HEK293 (cell line): ENCODE measurements around the gene ZGLP1.

Source experiments
- CTCF ChIA-PET: fragments of 350-600 bp; formaldehyde crosslinking; extraction: SDS; loops from one replicate; lab custom pipeline; 2021; ENCODE audit warnings: antibody characterized with exemption; lab: Yijun Ruan, JAX
- POLR2A ChIA-PET: fragments of 300-600 bp; formaldehyde crosslinking; extraction: SDS; loops from one replicate; lab custom pipeline; 2020; ENCODE audit warnings: antibody characterized with exemption, inconsistent platforms; lab: Yijun Ruan, JAX
- H3K27ac ChIP-seq: fragments of 200-500 bp; sonication (Bioruptor generic); 2 replicates; pipeline ENCODE4 v1.5.1; 2014; ENCODE audit warnings: low read depth, low read length, control low read depth, inconsistent platforms; ENCODE audit errors: extremely low read depth
- H3K36me3 ChIP-seq, 2 experiments: fragments of 200-500 bp in 1 of 2; sonication (Bioruptor generic) in 1 of 2; 1 replicate in 1 of 2; 2 replicates in 1 of 2; pipeline ENCODE4 v1.5.1; 2014 to 2017; ENCODE audit warnings: inconsistent platforms in 2 of 2, low read length in 2 of 2; ENCODE audit not compliant: control insufficient read depth in 2 of 2, insufficient read depth in 1 of 2
- H3K4me1 ChIP-seq: fragments of 200-500 bp; sonication (Bioruptor generic); 2 replicates; pipeline ENCODE4 v1.5.1; 2014; ENCODE audit warnings: mild to moderate bottlenecking, low read length, inconsistent platforms; ENCODE audit not compliant: control insufficient read depth, insufficient read depth
- H3K4me3 ChIP-seq: 2 replicates; pipeline ENCODE4 v1.5.1; 2011; ENCODE audit warnings: low read depth, mild to moderate bottlenecking, control low read depth, low read length, moderate library complexity
- H3K9me3 ChIP-seq: fragments of 200-500 bp; sonication (Bioruptor generic); 2 replicates; pipeline ENCODE4 v1.5.1; 2014; ENCODE audit warnings: low read depth, low read length, inconsistent platforms; ENCODE audit not compliant: control insufficient read depth, insufficient read depth
- GLIS2 ChIP-seq: fragments of 450-650 bp; formaldehyde crosslinking; IDR thresholded peaks from 2 replicates; pipeline ENCODE4 v1.5.1; 2016; ENCODE audit warnings: missing biosample characterization, missing genetic modification characterization
- RBAK ChIP-seq: fragments of 450-650 bp; formaldehyde crosslinking; IDR thresholded peaks from 2 replicates; pipeline ENCODE4 v1.5.1; 2016; ENCODE audit warnings: missing biosample characterization, missing genetic modification characterization
- REPIN1 ChIP-seq: fragments of 450-650 bp; formaldehyde crosslinking; IDR thresholded peaks from 2 replicates; pipeline ENCODE4 v1.5.1; 2017; ENCODE audit warnings: missing biosample characterization, missing genetic modification characterization, low read depth
- SP2 ChIP-seq: fragments of 450-650 bp; formaldehyde crosslinking; IDR thresholded peaks from 2 replicates; pipeline ENCODE4 v1.5.1; 2016; ENCODE audit warnings: missing biosample characterization, missing genetic modification characterization
- ZBTB20 ChIP-seq: fragments of 450-650 bp; formaldehyde crosslinking; IDR thresholded peaks from 2 replicates; pipeline ENCODE4 v1.5.1; 2016; ENCODE audit warnings: missing biosample characterization, missing genetic modification characterization
- ZFP3 ChIP-seq: fragments of 450-650 bp; formaldehyde crosslinking; IDR thresholded peaks from 2 replicates; pipeline ENCODE4 v1.5.1; 2016; ENCODE audit warnings: low read depth, missing biosample characterization, missing genetic modification characterization
- ZNF132 ChIP-seq: fragments of 450-650 bp; formaldehyde crosslinking; IDR thresholded peaks from 2 replicates; pipeline ENCODE4 v1.5.1; 2017; ENCODE audit warnings: missing biosample characterization, missing genetic modification characterization, borderline replicate concordance
- ZNF341 ChIP-seq: fragments of 450-650 bp; formaldehyde crosslinking; IDR thresholded peaks from 2 replicates; pipeline ENCODE4; 2016; ENCODE audit warnings: low read depth, missing biosample characterization, missing genetic modification characterization
- ZNF391 ChIP-seq: fragments of 450-650 bp; formaldehyde crosslinking; IDR thresholded peaks from 2 replicates; pipeline ENCODE4 v1.5.1; 2016; ENCODE audit warnings: low read depth, missing biosample characterization, missing genetic modification characterization, borderline replicate concordance
- ZNF549 ChIP-seq: fragments of 450-650 bp; IDR thresholded peaks from 2 replicates; pipeline ENCODE4 v1.5.1; 2018; ENCODE audit warnings: missing biosample characterization, missing genetic modification characterization, mild to moderate bottlenecking, inconsistent platforms, moderate library complexity
- ZNF558 ChIP-seq: fragments of 450-650 bp; formaldehyde crosslinking; IDR thresholded peaks from 2 replicates; pipeline ENCODE4 v1.5.1; 2016; ENCODE audit warnings: missing biosample characterization, missing genetic modification characterization
- ZNF837 ChIP-seq: fragments of 450-650 bp; formaldehyde crosslinking; IDR thresholded peaks from 2 replicates; pipeline ENCODE4 v1.5.1; 2016; ENCODE audit warnings: missing biosample characterization, missing genetic modification characterization
- ZSCAN23 ChIP-seq: fragments of 450-650 bp; formaldehyde crosslinking; IDR thresholded peaks from 2 replicates; pipeline ENCODE4 v1.5.1; 2016; ENCODE audit warnings: missing biosample characterization, missing genetic modification characterization
- TF ChIP-seq, protein P1 (sequence below): fragments of 450-650 bp; formaldehyde crosslinking; IDR thresholded peaks from 2 replicates; pipeline ENCODE4 v1.5.1; 2016; ENCODE audit warnings: missing biosample characterization, missing genetic modification characterization
- TF ChIP-seq, protein P2 (sequence below): fragments of 450-650 bp; formaldehyde crosslinking; IDR thresholded peaks from 2 replicates; pipeline ENCODE4 v1.5.1; 2016; ENCODE audit warnings: missing biosample characterization, missing genetic modification characterization, low read depth
- TF ChIP-seq, protein P3 (sequence below): fragments of 450-650 bp; formaldehyde crosslinking; IDR thresholded peaks from 2 replicates; pipeline ENCODE4 v1.5.1; 2016; ENCODE audit warnings: missing biosample characterization, missing genetic modification characterization, low read depth
- TF ChIP-seq, protein P4 (sequence below): fragments of 450-650 bp; formaldehyde crosslinking; IDR thresholded peaks from 2 replicates; pipeline ENCODE4 v1.5.1; 2016; ENCODE audit warnings: missing biosample characterization, missing genetic modification characterization
- TF ChIP-seq, protein P5 (sequence below): sonication (generic); formaldehyde crosslinking; IDR thresholded peaks from 2 replicates; pipeline ENCODE4 v1.8.1; 2022; ENCODE audit warnings: mild to moderate bottlenecking, moderate library complexity, missing genetic modification reagents

Gene ZGLP1

DNA sequence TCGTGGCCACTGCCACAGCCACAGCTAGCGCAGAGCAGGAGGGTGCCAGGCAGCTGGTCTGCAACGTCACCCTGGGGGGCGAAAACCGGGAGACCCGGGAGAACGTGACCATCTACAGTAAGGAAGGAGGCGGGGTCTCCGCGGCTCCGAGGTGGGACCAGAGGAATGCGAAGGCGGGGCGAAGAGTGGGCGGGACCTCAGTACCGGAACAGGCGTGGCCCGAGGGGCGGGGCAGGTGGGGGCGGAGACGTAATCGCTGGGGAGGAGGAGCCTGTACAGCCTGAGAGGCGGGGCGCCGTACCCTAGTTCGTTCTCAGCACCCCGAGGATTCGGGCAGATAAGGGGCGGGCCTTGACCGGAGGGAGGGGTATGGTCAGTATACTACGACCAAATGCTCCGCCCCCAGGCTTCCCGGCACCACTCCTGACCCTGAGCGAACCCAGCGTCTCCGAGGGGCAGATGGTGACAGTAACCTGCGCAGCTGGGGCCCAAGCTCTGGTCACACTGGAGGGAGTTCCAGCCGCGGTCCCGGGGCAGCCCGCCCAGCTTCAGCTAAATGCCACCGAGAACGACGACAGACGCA is 17.3 kb downstream of the ZGLP1 start (continued):
- TF ChIP-seq, protein P1, sequence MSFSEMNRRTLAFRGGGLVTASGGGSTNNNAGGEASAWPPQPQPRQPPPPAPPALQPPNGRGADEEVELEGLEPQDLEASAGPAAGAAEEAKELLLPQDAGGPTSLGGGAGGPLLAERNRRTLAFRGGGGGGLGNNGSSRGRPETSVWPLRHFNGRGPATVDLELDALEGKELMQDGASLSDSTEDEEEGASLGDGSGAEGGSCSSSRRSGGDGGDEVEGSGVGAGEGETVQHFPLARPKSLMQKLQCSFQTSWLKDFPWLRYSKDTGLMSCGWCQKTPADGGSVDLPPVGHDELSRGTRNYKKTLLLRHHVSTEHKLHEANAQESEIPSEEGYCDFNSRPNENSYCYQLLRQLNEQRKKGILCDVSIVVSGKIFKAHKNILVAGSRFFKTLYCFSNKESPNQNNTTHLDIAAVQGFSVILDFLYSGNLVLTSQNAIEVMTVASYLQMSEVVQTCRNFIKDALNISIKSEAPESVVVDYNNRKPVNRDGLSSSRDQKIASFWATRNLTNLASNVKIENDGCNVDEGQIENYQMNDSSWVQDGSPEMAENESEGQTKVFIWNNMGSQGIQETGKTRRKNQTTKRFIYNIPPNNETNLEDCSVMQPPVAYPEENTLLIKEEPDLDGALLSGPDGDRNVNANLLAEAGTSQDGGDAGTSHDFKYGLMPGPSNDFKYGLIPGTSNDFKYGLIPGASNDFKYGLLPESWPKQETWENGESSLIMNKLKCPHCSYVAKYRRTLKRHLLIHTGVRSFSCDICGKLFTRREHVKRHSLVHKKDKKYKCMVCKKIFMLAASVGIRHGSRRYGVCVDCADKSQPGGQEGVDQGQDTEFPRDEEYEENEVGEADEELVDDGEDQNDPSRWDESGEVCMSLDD, result no peak
- TF ChIP-seq, protein P2, sequence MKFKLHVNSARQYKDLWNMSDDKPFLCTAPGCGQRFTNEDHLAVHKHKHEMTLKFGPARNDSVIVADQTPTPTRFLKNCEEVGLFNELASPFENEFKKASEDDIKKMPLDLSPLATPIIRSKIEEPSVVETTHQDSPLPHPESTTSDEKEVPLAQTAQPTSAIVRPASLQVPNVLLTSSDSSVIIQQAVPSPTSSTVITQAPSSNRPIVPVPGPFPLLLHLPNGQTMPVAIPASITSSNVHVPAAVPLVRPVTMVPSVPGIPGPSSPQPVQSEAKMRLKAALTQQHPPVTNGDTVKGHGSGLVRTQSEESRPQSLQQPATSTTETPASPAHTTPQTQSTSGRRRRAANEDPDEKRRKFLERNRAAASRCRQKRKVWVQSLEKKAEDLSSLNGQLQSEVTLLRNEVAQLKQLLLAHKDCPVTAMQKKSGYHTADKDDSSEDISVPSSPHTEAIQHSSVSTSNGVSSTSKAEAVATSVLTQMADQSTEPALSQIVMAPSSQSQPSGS (tag by site-specific recombination), result no peak
- TF ChIP-seq ZNF132 (tag by site-specific recombination), result no peak
- TF ChIP-seq ZNF558 (tag by site-specific recombination), result no peak
- no peak for TF ChIP-seq ZSCAN23
- TF ChIP-seq, protein P3, sequence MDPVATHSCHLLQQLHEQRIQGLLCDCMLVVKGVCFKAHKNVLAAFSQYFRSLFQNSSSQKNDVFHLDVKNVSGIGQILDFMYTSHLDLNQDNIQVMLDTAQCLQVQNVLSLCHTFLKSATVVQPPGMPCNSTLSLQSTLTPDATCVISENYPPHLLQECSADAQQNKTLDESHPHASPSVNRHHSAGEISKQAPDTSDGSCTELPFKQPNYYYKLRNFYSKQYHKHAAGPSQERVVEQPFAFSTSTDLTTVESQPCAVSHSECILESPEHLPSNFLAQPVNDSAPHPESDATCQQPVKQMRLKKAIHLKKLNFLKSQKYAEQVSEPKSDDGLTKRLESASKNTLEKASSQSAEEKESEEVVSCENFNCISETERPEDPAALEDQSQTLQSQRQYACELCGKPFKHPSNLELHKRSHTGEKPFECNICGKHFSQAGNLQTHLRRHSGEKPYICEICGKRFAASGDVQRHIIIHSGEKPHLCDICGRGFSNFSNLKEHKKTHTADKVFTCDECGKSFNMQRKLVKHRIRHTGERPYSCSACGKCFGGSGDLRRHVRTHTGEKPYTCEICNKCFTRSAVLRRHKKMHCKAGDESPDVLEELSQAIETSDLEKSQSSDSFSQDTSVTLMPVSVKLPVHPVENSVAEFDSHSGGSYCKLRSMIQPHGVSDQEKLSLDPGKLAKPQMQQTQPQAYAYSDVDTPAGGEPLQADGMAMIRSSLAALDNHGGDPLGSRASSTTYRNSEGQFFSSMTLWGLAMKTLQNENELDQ, result no peak
- no peak for TF ChIP-seq ZFP3 (tag by site-specific recombination)
- TF ChIP-seq ZNF549 (tag by site-specific recombination), result no peak
- TF ChIP-seq ZBTB20, result no peak
- TF ChIP-seq, all 188 proteins: peak for 15

DNA sequence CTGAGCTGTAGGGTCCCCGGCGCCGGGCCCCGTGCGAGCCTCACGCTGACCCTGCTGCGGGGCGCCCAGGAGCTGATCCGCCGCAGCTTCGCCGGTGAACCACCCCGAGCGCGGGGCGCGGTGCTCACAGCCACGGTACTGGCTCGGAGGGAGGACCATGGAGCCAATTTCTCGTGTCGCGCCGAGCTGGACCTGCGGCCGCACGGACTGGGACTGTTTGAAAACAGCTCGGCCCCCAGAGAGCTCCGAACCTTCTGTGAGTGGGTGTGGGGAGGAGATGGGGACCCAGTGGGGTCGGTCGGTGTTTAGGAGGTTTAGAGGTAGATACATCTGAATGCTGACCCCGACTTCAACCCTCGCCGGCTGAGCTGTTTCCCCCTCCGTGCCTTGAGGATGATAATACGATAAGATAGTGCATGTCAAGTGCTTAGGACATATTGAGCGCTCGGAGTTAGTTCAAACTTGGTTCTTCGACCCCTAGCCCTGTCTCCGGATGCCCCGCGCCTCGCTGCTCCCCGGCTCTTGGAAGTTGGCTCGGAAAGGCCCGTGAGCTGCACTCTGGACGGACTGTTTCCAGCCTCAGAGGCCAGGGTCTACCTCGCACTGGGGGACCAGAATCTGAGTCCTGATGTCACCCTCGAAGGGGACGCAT is 17.9 kb downstream of the ZGLP1 start:
- ChIA-PET CTCF (interaction anchor here (0.7 to 1.9 kb wide), 5 partner anchors 8 to 42 kb away, joined by 3 to 6 read pairs (median 4); no protein-coding TSS in a partner anchor), POLR2A (interaction anchor here (0.5 to 2.0 kb wide), 13 partner anchors 13 to 372 kb away, joined by 3 to 13 read pairs (median 4); partner anchors contain the start of genes ICAM1, RAVER1 and TYK2)
- H3K27ac ChIP-seq, result peak overlapping the region; percentile 6; the same call in 1 of the 2 replicates
- no peaks in the 10 kb centered on the region for H3K9me3 ChIP-seq
- no peak for TF ChIP-seq RBAK
- 0 out of 2 replicates have a peak, but pooled peaks have one; percentile 35 for TF ChIP-seq ZNF391 (tag by site-specific recombination)
- peak; percentile 82 for TF ChIP-seq ZBTB20
- TF ChIP-seq SP2 (tag by site-specific recombination), result 0 out of 2 replicates have a peak, but pooled peaks have one; percentile 1
- TF ChIP-seq ZNF341 (tag by site-specific recombination), result peak; percentile 64; the same call in 1 of the 2 replicates
- TF ChIP-seq, protein P4, sequence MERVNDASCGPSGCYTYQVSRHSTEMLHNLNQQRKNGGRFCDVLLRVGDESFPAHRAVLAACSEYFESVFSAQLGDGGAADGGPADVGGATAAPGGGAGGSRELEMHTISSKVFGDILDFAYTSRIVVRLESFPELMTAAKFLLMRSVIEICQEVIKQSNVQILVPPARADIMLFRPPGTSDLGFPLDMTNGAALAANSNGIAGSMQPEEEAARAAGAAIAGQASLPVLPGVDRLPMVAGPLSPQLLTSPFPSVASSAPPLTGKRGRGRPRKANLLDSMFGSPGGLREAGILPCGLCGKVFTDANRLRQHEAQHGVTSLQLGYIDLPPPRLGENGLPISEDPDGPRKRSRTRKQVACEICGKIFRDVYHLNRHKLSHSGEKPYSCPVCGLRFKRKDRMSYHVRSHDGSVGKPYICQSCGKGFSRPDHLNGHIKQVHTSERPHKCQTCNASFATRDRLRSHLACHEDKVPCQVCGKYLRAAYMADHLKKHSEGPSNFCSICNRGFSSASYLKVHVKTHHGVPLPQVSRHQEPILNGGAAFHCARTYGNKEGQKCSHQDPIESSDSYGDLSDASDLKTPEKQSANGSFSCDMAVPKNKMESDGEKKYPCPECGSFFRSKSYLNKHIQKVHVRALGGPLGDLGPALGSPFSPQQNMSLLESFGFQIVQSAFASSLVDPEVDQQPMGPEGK, result no peak
- TF ChIP-seq ZNF837 (tag by site-specific recombination), result no peak
- TF ChIP-seq REPIN1 (tag by site-specific recombination), result no peak
- TF ChIP-seq, protein P5, sequence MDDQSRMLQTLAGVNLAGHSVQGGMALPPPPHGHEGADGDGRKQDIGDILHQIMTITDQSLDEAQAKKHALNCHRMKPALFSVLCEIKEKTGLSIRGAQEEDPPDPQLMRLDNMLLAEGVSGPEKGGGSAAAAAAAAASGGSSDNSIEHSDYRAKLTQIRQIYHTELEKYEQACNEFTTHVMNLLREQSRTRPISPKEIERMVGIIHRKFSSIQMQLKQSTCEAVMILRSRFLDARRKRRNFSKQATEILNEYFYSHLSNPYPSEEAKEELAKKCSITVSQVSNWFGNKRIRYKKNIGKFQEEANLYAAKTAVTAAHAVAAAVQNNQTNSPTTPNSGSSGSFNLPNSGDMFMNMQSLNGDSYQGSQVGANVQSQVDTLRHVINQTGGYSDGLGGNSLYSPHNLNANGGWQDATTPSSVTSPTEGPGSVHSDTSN (CRISPR knock-in tag), result 0 out of 2 replicates have a peak, but pooled peaks have one; percentile 64
- TF ChIP-seq GLIS2, result peak; percentile 21; the same call in 1 of the 2 replicates
- TF ChIP-seq, all 188 proteins: peak for 6
- H3K4me1 ChIP-seq, result peaks cover 4% of the 10 kb centered on the region; the same call in 1 of the 2 replicates
- H3K4me3 ChIP-seq, result peak overlapping the region; percentile 41
- peaks cover 0 to 5% of the 10 kb centered on the region in 2 experiments; a peak in 1 of 3 replicates for H3K36me3 ChIP-seq
